Activated CD4-positive, CD25-positive, alpha-beta regulatory T cell (primary cell): Measurements from ENCODE around the gene RCBTB2.
"Not testable (repeated sequence)": the region's sequence is repeated elsewhere in the genome, so short reads cannot be mapped to it uniquely, and the experiment has no call there.

Source experiments
- DNase-seq, 4 experiments: peaks; one replicate each; lab custom pipeline; 2025; lab: John Stamatoyannopoulos, UW

RCBTB2 gene

DNA sequence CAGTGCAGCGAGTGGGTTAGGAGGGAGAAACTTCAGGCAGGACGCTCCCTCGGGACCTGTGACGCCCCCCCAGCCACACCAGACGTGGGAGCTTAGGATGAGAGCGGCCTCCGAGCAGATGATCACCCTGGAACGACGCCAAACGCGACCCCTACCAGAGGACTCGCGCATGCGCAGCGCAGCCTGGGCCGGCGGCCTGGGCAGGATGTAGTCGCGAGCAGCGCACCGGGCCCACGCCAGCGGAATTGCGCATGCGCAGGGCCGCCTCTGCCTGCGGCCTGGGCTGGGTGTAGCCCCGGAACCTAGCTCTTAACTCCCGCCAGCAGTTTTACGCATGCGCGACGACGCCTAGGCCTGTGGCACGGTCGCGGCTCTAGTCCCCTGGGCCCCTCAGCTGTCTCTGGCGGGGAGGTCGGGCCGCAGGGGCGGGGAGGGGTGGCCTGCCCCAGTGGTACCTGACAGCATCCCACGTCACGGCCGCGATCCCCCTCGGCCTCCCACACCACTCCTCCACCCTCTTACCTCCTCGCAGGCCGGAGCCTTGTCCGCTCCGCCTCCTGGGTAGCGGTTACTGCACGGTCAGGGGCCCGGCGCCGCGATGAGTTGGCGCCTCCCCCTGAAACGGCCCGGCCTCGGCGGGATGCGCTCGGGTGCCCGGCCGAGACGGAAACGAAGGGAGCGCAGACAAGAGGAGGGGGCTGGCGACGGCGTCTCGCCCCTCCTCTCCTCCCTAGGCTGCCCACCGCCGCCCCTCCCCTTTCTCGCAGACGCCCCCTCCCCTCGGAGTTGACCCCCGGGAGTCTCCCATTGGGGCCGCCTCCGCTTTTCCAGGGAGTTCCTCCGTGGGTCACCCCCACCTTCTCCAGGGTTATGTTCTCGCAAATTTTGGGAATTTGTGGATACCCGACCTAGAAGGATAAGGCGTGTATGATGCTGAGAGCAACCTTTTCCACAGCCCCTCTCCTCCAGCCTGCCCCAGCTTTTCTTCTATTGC lies at the start of gene RCBTB2:
Gene RCBTB2, minus strand, starts transcription at position 575 of the 994 bp plus-strand sequence. CDS start 11,141 bp downstream, outside the sequence.
- peak; percentile 95 to 99 (median 98) for DNase-seq

DNA sequence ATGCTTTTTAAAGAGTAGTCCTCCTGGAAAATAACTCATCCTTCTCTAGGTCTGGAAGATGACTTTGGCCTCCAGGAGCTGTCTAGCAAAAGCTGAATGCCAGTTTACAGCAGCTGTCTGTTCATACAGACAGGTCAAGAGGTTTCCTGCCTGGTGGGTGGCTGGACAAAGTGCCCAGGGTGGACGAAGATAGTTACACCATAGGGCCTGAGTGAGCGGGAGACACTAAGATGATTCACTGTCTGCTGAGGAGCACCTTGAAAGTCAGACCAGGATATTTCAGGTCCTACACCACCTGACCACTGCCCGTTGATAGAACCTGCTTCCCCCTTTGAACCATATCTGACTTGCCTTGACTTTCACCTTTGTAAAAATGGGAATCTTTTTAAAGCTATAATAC lies 49.2 kb upstream of the RCBTB2 start:
- DNase-seq: no peak

DNA sequence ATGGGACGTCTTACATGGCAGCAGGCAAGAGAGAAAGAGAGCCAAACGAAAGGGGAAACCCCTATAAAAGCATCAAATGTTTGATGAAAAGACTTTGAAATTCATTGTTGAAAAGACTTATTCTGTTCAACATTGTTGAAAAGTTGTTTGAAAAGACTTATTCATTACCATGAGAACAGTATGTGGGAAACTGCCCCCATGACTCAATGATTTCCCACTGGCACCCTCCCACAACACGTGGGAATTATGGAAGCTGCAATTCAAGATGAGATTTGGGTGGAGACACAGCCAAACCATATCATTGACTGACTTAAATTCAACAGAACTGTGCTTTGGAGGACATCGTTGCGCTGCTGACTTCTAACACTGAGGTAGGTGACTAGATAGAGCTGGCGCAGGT lies 48.0 kb upstream of the RCBTB2 start:
- DNase-seq: no peak

DNA sequence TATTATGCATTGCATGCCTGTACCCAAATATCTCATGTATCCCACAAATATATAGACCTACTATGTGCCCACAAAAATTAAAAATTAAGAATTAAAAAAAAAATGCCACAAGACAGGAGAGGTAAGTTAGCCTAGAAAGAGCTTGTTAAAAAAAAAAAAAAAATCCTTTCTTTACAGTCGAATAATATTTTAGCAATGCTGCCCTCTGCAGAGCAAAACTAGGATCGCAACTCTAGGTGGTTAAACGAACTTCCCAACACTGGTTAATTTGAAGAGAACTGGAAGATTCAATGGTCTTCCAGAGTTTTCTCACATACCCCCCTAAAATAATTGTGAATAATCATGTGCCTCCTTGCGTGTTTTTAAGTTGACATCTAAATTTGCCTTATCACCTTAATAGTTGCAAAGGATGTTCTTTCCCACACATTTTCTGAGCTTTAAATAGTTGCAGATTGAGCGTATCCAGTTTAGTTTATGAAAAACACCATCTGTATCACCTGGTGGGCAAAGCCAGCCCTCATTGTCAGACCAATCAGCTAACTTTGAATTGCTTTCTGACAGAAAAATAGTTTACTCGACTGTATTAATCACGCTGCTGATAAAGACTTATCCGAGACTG lies 47.4 kb upstream of the RCBTB2 start:
- peak; percentile 20 to 67 (median 44) for DNase-seq

DNA sequence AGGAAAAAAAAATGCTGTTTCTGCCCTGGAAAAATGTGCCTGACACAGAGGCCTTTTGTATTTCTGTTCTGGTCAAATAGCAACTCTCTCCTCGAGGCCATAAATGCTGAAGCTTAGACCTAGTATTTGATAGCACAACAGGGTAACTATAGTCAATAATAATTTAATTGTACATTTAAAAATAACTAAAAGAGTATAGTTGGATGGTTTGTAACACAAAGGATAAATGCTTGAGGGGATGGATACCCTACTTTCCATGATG lies 47.0 kb upstream of the RCBTB2 start:
- DNase-seq: not testable (repeated sequence)

DNA sequence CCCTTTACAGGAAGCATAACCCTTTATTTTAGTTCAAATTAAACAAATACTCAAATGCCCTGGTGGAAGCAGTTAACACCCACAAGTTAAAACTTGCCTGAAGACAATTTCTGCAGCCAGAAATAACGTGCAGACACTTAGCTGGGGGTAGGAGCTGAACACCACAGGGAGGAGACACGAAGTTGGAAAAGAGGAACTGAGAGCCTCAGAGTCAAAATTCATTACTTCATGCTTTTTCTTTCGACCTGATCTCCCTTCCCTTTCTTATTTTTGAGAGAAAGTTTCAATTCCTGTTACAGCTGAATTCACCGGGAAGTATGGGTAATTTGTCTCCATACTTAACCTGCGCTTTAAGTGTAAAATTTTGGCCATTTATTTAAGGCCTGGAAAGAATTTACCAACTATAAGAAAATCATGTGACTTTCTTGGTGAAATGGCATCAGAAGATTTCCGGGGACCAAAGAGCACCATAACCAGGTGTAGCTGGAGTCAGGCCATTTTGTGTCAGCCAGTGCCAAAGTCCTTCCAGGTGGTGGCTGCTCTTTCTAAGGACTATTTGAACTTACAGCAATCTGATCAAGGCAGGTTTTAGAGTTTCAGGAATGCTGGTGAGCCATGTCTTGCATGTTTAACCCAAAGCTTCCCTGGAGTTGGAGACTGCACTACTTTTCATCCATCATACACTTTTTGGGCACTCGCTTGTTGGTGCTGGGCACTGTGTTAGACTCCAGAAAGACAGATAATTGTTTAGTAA lies 46.5 kb upstream of the RCBTB2 start:
- DNase-seq: no peak

DNA sequence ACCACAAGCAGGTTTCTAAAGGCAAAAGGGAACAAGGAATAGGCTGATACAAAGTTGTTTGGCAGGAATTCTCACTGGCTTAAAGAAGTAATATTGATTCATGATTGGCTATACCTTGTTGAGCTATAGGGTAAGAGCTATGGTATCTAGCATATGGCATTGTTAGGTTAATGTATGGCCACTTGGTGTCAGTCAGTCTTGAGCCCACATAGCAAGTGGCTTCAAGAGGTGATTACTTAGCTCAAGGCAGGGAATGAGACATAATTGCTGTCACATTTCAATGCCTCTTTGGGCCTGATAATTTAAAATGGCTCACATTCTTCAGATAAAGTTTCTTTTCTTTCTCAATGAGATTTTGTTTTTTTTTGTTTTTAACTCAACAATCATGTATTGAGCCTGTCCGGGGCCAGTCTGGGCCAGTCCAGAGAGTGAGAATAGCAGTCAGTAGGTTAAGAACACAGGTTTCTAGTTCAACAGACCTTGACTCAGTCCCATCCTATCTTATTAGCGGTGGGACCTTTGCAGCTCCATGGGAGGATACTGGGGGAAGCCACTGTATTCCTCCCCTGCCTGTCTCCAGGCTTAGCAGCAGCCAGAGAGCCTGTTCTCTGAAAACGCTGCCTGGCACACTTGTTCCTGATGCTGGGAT lies 45.8 kb upstream of the RCBTB2 start:
- DNase-seq: no peak

DNA sequence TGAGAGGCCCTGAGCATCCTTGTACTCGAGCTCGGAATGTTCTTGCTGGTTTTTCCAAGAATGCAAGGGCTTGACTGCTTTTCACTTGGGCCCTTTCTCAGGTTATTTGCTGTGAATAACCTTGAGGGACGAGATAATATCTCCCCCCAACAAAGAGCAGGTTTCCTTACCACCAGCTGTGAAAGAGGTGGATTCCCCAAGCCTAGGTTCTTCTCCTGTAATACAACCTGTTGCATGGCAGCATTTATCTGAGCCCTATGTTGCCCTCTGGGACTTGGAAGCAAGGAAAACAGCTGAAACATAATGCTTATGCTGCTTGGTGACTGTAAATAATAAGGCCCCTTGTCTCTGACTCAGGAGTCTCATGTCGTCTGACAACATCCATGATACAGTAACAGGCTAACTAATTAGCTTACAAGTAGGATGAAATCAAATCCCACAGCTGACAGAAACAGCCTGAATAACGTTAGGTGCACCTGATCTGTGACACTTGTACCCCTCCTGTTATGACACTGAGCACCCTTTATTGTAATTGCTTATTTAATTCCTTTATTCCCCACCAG lies 43.6 kb upstream of the RCBTB2 start:
- no peak for DNase-seq

DNA sequence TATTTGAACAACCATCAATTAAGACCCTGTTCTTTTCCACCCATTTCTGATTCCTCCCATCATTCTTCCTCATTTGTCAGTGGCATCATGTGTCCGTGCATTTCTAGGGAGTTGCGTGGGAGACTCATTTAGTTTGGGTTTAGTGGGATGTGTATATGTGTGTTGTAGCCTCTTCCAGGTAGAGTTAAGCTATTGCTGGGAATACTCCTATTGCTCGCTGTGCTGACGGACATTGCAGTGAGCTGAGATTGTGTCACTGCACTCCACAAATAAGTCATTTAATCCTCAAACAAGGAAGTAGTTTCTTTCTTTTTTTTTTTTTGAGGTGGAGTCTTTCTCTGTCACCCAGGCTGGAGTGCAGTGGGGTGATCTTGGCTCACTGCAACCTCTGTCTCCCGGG lies 42.2 kb upstream of the RCBTB2 start:
- DNase-seq: no peak

DNA sequence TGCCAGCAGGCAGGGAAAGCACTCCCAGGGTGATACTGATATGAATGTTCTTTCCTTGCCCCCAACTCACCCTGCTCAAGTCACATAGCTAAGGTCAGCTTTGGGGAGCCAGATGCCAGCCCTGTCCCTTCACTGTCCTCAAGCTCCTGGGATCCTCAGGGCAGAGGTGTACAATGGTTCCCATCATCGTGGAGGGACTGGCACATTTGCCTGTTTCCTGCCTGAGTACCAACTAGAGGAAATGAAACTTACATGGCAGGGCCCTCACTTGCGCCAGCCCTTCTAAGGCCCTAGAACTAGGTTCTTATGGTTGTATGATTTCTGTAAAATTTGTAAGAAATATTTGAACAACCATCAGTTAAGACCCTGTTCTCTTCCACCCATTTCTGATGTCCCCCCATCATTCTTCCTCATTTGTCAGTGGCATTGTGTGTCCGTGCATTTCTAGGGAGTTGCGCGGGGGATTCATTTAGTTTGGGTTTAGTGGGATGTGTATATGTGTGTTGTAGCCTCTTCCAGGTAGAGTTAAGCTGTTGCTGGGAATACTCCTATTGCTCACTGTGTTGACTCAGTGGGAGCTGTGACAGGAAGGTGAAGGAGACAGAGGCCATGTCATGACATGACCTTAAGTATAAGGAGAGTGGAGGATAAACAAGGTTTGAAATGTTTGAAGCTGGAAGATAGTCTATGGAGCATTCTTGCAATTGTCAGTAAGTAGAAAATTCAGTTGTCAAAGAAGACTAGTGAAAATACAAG lies 41.3 kb upstream of the RCBTB2 start:
- no peak for DNase-seq

DNA sequence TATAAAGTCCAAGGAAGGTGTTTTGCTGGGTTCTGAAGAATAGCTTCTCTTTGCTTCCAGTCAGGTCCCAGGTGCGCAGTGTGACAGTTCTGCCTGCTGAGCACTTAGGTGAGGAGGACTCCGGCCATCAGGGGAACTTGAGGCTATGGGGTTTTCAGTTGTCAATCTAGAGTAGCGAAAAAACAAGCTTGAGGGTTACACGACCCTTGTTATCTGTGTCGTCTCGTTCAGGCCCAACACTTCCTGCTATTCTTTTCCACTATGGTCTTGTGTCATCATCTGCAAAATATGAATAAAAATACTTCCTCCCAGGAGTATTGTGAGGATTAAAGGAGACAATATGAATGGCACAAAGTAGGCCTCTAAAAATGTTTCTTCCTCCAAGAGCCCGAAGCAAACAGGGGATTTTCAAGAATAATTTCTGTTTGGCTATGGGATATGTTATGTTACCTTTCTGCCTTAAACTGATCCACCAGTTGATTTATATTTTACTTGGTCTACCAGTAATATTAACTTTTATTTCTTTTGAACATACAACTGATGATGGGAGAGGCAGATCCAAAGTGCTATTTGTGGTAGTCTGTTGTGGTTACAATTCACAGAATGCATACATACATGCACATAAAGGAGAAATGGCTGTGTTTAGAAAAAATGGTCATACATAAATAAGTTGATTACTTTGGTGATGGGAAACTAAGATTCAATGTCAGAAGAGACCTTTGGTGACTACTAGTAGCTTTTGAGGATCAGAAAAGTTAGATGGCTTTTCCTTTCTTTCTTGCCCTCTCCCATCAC lies 40.5 kb upstream of the RCBTB2 start:
- DNase-seq: no peak

DNA sequence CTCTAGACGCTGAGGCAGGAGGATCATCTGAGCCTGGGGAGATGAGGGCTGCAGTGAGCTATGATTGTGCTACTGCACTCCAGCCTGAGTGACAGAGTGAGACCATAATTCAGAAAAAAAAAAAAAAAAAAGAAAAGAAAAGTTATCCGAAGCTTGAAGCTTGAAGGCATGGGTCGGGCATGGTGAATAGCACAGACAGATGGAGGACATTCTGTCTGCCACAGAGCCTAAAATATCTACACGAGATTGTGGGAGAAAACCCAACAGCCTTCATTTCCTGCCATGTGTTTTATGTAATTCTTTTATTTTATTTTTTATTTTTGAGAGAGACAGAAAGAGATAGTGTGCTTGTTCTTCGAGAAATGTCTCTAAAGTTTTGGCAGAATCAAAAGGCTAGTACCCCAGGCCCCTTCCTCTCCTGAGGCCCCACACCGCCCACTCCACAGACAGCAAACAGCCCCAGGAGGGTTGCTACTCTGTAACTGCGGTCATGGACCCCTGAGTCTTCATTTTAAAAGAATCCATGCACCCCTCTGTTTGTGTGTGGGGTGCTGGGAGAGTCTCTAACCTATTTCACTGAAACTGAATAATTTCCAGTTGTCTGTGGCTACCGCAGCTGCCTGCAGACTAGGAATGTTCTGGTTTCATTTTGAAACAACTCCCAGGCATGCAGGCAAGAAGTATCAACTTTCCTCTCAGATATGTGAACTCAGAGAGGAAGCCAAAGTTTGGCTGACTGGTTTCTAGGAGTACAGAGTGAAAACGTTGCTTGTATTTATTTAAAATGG lies 38.4 kb upstream of the RCBTB2 start:
- DNase-seq: no peak

DNA sequence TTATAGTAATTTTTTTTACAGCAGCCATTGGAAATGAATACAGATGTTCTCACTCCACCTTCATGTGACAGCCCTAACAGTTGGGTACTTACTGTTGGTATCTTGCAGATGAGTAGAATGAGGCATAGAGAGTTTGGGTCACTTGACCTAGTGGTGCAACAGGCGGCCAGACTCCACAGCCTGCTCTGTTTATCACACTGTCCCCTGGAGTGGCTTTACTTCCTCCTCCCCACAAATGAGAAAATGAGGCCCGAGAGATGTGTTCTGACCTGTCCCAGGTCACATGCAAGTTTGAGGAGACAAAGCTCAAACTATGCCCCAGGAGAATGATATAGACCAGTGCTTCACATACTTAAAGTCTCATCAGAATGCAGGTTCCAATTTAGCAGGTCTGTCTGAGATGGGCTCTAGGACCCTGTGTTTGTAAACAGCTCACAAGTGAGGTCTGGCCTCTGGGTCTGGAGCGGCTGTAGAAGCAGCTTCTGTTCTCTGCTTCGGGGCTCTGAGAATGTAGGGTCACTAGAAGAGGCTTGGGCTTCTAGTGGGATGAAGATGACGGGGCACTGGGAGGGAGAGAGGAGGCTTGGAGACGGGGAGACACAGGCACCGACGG lies 37.4 kb upstream of the RCBTB2 start:
- no peak for DNase-seq

DNA sequence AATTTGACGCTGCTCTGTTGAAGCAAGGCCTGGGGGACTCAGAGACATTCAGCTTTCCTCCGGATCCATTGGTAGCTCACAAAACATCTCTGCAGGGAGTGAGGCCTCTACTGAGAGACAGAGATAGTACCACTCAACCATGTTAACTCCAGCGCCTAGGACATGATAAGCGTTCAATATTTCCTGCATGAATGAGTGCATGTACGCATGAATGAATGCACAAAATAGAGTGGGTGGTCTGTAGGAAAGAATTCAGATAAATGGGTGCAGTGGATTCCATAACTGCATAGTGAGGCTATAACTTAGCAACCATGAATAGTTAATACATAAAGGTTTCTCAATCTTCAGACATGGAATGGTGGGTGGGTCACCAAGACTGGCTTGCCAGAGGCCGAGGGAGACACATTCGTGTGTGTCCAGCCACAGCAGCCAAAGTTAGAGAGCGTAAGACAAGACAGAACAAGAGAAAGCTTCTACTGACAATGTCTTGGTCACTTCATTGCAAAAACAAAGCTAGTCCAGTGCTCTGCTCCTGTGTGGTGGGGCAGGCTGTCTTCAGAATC lies 36.3 kb upstream of the RCBTB2 start:
- DNase-seq: no peak

DNA sequence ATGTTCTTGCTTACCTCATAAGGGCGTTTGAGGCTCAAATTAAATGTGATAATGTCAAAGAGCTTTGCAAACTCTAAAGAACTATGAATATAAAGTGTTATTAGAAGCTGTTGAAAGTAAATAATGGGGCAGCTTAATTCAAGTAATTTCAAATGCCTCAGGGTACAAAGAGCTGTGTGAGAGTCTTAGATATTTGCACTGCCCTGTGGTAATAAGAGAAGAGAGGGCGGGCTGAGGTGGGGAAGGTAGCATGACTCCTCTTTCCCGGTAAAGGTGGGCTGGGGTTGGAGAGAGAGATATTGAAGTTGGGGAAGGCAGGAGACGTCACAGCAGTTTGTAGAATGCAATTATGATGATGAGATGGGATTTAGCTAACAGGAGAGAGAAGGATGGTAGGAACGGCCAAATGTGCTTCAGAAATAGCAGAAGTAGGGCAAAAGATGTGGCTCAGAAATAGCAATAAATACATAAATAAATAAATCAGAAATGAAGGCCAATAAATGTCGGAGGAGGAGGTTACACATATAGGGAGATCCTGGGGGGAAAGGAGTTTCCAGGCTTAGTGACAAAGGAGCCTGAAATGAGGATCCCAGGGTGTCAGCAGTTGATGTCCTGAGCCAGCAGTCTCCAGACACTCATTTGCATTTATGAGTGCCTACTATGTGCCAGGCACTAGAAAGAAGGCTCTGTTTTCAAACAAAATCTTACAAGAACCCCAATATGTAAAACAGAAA lies 35.7 kb upstream of the RCBTB2 start:
- no peak for DNase-seq

DNA sequence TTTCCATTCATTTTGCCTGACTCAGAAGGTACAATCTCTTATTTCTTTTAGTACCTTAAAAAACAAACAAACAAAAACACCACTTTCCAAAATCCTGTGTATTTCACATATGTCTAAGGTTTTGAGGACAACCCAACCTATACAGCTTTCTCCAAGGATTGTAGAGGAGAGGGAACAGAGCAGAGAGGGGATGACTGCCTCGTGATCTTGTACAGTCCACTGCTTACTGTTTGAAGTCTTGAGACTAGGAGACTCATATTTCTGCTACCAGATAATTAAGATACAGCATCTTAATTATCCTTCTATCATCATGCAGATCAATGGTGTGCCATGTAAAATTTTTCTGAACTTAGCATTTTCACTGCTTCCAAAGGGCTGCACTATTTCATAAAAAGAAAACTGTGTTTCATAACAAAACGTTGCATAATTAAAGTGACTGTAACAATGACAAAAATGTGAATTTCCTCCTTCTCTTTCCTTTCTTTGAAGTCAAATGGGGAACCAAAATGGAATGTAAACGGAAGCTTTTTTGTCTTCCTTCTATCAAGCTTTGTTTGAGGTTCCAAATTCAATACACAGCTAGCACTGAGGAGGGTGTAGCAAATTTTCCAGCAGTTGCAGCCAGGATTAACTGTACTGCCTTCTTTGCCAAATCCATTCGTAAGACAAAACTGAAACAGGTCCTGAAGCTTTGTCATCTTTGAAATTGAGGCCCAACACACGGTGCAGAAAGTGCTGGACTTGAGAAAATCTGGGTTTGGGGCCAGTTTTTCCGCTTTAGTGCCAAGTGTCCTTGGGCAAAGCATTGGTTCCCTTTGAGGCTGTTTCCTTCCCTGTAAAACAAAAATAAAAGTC lies 34.9 kb upstream of the RCBTB2 start:
- DNase-seq: no peak

DNA sequence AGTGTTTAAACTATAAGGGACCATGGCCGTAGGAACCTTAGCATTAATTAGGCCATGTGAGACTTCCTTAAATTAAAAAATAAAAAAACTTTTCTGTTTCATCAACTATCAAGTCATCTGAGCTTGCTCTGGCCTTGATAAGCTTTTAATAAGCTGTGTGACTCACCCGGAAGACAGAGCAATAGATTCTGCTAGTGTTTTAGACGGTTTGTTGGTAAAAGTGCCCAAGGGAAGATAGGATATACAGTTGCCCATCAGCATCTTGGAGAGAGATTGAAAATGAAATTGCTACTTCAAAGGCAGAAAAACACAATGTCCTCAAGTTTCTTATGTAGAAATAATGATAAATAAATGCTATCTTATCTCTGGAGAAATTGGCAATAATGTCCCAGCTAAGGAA lies 31.2 kb upstream of the RCBTB2 start:
- no peak for DNase-seq
